SK-N-MC (cell line): ENCODE results near the gene SLC7A6OS.

Experiments used
- EZH2 ChIP-seq: fragments of 200-600 bp; sonication (generic); IDR thresholded peaks from one replicate; pipeline ENCODE4 v1.6.1; 2017; ENCODE audit warnings: antibody characterized with exemption
- FOXP2 ChIP-seq: optimal IDR thresholded peaks from 2 replicates; pipeline ENCODE3; 2011; ENCODE audit warnings: mild to moderate bottlenecking, moderate library complexity; ENCODE audit not compliant: insufficient read depth; ENCODE audit errors: extremely low read length, control extremely low read depth
- POLR2AphosphoS5 ChIP-seq: IDR thresholded peaks from 2 replicates; pipeline ENCODE4 v1.6.1; 2012; ENCODE audit warnings: mild to moderate bottlenecking, low read depth, low read length, borderline replicate concordance

DNA sequence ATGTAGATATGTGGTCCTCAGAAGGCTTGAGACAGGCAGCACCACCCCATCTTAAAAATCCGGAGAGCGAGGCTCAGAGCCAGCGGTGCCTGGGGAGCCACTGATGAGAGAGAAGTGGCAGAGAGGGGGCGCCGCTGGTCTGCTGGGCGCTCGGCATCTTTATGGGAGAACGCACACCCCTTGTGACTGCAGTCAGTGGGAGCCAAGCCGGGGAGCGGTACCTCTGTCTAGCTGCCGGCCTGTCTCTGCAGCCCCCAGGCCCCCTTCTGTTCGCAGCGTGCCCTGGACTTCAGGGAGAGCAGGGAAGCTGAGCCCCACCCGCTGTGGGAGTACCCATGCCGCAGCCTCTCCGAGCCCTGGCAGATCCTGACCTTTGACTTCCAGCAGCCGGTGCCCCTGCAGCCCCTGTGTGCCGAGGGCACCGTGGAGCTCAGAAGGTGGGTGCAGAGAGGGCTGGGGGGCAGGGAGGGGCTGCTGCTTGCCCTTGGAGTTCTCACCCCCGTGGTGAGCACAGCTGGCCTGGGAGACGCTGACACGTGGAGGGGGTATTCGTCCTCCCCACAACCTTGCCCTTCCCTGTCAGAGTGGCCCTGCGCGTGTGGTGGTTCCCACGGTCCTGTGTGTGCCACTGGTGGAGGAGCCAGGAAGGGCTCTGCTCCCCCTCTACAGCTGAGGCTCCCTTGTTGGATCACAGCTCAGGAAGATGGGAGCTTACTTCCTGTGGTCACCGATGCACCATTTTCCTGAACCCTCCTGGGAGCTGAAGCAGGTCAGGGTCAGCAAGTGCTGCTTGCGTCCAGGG is 44.9 kb upstream of the SLC7A6OS start:
- TF ChIP-seq POLR2AphosphoS5 = no peak
- TF ChIP-seq EZH2 = no peak
- TF ChIP-seq FOXP2 = no peak
